Right atrium auricular region (tissue), 2 donors: ENCODE measurements around the gene ECEL1. TPM values are rescaled to one million over a fixed set of nuclear protein-coding genes. Genes with fewer than 3 reads are reported as not detected.
"Not testable (repeated sequence)": the region's sequence is repeated elsewhere in the genome, so short reads cannot be mapped to it uniquely, and the experiment has no call there.

Source experiments
- DNase-seq: peaks from one replicate; pipeline ENCODE4 v3.0.0-alpha.2; 2019; ENCODE audit warnings: low spot score
- H3K27ac ChIP-seq, 2 donors: fragments of 200-600 bp; sonication (generic); 1 replicate in 1 of 2; 2 replicates in 1 of 2; pipeline ENCODE4 v1.5.1; 2016 to 2019
- H3K27me3 ChIP-seq, 2 donors: fragments of 200-600 bp; sonication (generic); one replicate each; pipeline versions ENCODE4 v1.5.1 to v1.6.0; 2017 to 2019
- H3K36me3 ChIP-seq: fragments of 200-600 bp; sonication (generic); one replicate; pipeline ENCODE4 v1.5.1; 2016
- H3K4me1 ChIP-seq, 2 donors: fragments of 200-600 bp; sonication (generic); one replicate each; pipeline versions ENCODE4 v1.5.1 to v1.6.0; 2017 to 2019
- H3K4me3 ChIP-seq, 2 donors: fragments of 200-600 bp; sonication (generic); 1 replicate in 1 of 2; 2 replicates in 1 of 2; pipeline ENCODE4 v1.5.1; 2017 to 2019; ENCODE audit warnings: mild to moderate bottlenecking in 1 of 2, moderate library complexity in 1 of 2
- H3K9me3 ChIP-seq, 2 donors: fragments of 200-600 bp; sonication (generic); one replicate each; pipeline ENCODE4 v1.5.1; 2019
- CTCF ChIP-seq, 2 donors: fragments of 200-600 bp; sonication (generic); IDR thresholded peaks; one replicate each; pipeline ENCODE4 v1.5.1; 2019; ENCODE audit warnings: antibody characterized with exemption in 2 of 2
- total RNA-seq, 2 donors: library from RNA; depleted of rRNA; stranded (reverse); fragments of >200 nt; gene quantifications; one replicate each; pipeline ENCODE4 v1.1.0, GENCODE V29; 2016

Gene ECEL1
- total RNA-seq, 2 donors from 2014 or later = not detected

GRCh38 chr2:232434091-232434490, 53.5 kb downstream of the ECEL1 start:
- Histone ChIP-seq H3K4me3 (no peak overlapping the region), H3K9me3 (no peaks in the 10 kb centered on the region), H3K36me3 (no peaks in the 10 kb centered on the region), H3K4me1 (no peaks in the 10 kb centered on the region), H3K27ac (no peak overlapping the region), H3K27me3 (no peaks in the 10 kb centered on the region)
- no peak for DNase-seq
- TF ChIP-seq CTCF (IDR thresholded peaks at IDR 0.05) = no peak

- not testable (repeated sequence) for H3K36me3 ChIP-seq, H3K4me1 ChIP-seq, H3K27me3 ChIP-seq, H3K27ac ChIP-seq, H3K9me3 ChIP-seq, H3K4me3 ChIP-seq, DNase-seq
These were observed 54.0 kb downstream of the ECEL1 start for GRCh38 chr2:232433622-232434021.

GRCh38 chr2:232432598-232433184, 54.9 kb downstream of the ECEL1 start:
- DNase-seq = no peak

GRCh38 chr2:232431705-232432590, 55.7 kb downstream of the ECEL1 start:
- Histone ChIP-seq H3K4me1 (no peaks in the 10 kb centered on the region), H3K27ac (no peak overlapping the region), H3K27me3 (no peaks in the 10 kb centered on the region), H3K4me3 (no peak overlapping the region), H3K9me3 (no peaks in the 10 kb centered on the region), H3K36me3 (no peaks in the 10 kb centered on the region)
- no peak for DNase-seq
- no peak for TF ChIP-seq CTCF (IDR thresholded peaks at IDR 0.05)

More at GRCh38 chr2:232432598-232433184, 54.9 kb downstream of the ECEL1 start:
- no peak for TF ChIP-seq CTCF (IDR thresholded peaks at IDR 0.05)
- H3K9me3 ChIP-seq = no peaks in the 10 kb centered on the region
- no peaks in the 10 kb centered on the region for H3K4me1 ChIP-seq
- H3K4me3 ChIP-seq = no peak overlapping the region
- H3K27ac ChIP-seq = no peak overlapping the region
- H3K27me3 ChIP-seq = no peaks in the 10 kb centered on the region
- no peaks in the 10 kb centered on the region for H3K36me3 ChIP-seq

Other genes starting within 250 kb of the ECEL1 start
- not detected for gene ALPP, start 109.1 kb downstream of the ECEL1 start, total RNA-seq
- not detected for gene ALPG, start 81.0 kb downstream of the ECEL1 start, total RNA-seq
- not detected for gene ALPI, start 31.7 kb downstream of the ECEL1 start, total RNA-seq
- gene PRSS56, start 32.6 kb upstream of the ECEL1 start, total RNA-seq = under 1 TPM in 1 of 2 donors, not detected in 1; 0.20 TPM
- under 1 TPM in 1 of 2 donors, not detected in 1; 0.19 TPM for gene CHRND, start 38.3 kb upstream of the ECEL1 start, total RNA-seq
- not detected for gene CHRNG, start 51.9 kb upstream of the ECEL1 start, total RNA-seq
- gene TIGD1, start 62.7 kb upstream of the ECEL1 start, total RNA-seq = 1 to 10 TPM; 1.7 to 2.0 TPM
- 10 to 100 TPM; 23.3 to 23.4 TPM for gene EIF4E2, start 62.9 kb upstream of the ECEL1 start, total RNA-seq
- 10 to 100 TPM; 11.4 to 11.5 TPM for gene EFHD1, start 145.8 kb upstream of the ECEL1 start, total RNA-seq
- gene GIGYF2, start 209.5 kb upstream of the ECEL1 start, total RNA-seq = 10 to 100 TPM; 48.4 to 57.1 TPM